HEK293 (cell line): Measurements from ENCODE around the gene CCDC61.

ENCODE experiments used
- MEIS1 ChIP-seq: sonication (generic); formaldehyde crosslinking; IDR thresholded peaks from 2 replicates; pipeline ENCODE4 v1.8.1; 2022; ENCODE audit warnings: missing genetic modification reagents, mild to moderate bottlenecking, borderline replicate concordance
- ZNF19 ChIP-seq: fragments of 450-650 bp; formaldehyde crosslinking; IDR thresholded peaks from 2 replicates; pipeline ENCODE4; 2016; ENCODE audit warnings: missing biosample characterization, missing genetic modification characterization, low read depth
- TF ChIP-seq, protein P1 (sequence below): fragments of 450-650 bp; formaldehyde crosslinking; IDR thresholded peaks from 2 replicates; pipeline ENCODE4 v1.5.1; 2016; ENCODE audit warnings: missing biosample characterization, missing genetic modification characterization

DNA sequence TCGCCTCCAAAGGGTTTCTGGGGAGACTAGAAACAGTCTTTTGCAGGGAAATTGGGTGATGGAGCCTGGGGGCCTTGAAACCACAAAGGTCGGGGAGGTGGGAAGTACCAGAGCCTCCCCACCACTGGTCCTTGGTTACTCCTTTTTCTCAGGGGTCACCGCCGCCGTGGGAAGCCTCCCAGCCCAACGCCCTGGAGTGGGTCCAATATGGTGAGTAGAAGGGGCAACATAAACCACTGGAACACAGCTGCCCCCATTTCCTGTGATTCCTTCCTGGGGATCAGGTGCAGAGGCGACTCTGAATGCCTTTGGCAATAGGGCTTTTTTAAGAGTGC is 21.8 kb downstream of the CCDC61 start:
- TF ChIP-seq, protein P1, sequence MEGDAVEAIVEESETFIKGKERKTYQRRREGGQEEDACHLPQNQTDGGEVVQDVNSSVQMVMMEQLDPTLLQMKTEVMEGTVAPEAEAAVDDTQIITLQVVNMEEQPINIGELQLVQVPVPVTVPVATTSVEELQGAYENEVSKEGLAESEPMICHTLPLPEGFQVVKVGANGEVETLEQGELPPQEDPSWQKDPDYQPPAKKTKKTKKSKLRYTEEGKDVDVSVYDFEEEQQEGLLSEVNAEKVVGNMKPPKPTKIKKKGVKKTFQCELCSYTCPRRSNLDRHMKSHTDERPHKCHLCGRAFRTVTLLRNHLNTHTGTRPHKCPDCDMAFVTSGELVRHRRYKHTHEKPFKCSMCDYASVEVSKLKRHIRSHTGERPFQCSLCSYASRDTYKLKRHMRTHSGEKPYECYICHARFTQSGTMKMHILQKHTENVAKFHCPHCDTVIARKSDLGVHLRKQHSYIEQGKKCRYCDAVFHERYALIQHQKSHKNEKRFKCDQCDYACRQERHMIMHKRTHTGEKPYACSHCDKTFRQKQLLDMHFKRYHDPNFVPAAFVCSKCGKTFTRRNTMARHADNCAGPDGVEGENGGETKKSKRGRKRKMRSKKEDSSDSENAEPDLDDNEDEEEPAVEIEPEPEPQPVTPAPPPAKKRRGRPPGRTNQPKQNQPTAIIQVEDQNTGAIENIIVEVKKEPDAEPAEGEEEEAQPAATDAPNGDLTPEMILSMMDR (tag by site-specific recombination): no peak
- TF ChIP-seq MEIS1 (CRISPR knock-in tag): no peak
- TF ChIP-seq ZNF19 (tag by site-specific recombination): no peak
